ENCODE results near the gene STKLD1.
A peak's percentile ranks its signal among the peaks of the same experiment; 100 is the strongest.
"Not testable (repeated sequence)": the region's sequence is repeated elsewhere in the genome, so short reads cannot be mapped to it uniquely, and the experiment has no call there.

Gene STKLD1

DNA sequence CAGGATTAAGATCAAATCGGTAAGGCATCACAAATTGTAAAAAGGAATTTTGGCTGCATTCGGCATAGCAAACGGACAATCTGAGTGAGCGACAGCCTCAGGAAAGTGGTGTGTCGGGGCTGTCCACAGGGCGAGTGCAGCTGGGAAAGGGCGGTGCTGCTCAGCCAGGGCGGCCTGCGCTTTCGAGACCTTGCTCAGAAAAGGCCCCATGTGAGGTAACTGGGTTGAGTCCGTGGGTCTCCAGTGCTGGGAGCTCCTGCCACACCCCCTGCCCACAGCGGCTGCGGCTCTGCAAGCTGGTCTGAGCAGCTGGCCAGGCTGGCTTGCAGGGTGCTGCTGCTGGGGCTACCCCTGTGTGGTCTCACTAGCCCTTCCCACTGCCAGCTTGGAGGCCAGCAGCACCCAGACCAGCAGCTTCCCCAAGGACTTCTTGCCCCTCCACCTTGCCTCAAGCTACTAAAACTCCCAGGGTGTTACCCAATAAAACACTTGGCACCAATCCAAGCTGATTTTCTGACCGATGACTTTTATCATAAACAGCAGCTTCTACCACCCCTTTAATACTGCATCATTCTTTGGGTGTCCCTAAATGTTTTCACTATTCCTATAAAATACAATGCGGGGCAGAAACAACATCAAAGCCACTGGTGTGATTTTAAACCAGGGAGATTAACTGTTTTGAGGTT is 13.7 kb upstream of the STKLD1 start:
- no peak for DNase-seq (ENCODE audit: low read depth in 2 of 2)

DNA sequence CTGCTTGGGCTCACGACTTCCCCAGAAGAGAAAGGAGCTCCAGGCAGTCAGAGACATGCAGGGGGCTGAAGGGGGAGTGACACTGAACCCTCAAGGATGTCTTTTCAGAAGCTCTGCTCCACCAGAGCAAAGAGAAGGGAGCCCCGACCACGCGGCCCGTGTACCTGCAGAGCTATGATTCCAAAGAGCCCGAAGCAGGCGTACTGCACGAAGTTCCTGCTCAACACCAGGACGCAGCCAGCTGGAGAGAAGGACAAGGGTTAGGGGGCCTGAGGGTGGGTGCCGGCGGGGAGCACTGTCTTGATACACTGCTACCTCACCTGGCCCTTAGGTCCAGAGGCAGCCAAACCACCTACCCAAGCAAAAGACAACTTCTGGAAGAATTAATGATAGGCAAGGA is 9.7 kb upstream of the STKLD1 start:
- DNase-seq (ENCODE audit: low read depth in 2 of 2), result no peak

- no peak for DNase-seq (ENCODE audit: low read depth in 2 of 2)
Measured at GRCh38 chr9:133367221-133367620, 8.9 kb upstream of the STKLD1 start.

- no peak for DNase-seq (ENCODE audit: low read depth in 2 of 2)
Measured at GRCh38 chr9:133367778-133368177, 8.4 kb upstream of the STKLD1 start.

GRCh38 chr9:133368249-133368881 is 7.8 kb upstream of the STKLD1 start:
- DNase-seq (ENCODE audit: low read depth in 2 of 2), result no peak

DNA sequence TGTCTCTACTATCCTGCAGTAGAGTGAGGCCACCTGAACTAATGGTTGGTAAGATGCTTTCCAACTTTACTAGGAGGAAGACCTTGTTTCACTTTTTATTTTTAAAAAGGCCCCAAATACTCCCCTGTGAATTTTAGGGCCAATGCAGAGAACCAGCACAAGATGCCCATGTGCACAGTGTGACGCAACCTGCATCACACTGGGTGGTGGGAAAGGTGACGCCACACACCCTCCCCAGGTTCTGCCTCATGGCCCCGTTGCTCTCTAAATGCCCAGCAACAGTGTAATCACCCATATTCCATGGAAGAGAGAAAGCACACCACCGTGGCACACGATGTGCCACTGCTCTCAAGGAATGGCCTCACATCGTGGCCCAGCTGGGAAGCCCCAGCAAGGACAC is 6.7 kb upstream of the STKLD1 start:
- no peak for DNase-seq (ENCODE audit: low read depth in 2 of 2)

- DNase-seq (ENCODE audit: low read depth in 2 of 2), result no peak
Measured at GRCh38 chr9:133369933-133370332, 6.2 kb upstream of the STKLD1 start.

- DNase-seq (ENCODE audit: low read depth in 2 of 2), result no peak
Measured at GRCh38 chr9:133370685-133371084, 5.5 kb upstream of the STKLD1 start.

GRCh38 chr9:133371261-133371711 is 4.9 kb upstream of the STKLD1 start:
- DNase-seq (ENCODE audit: low read depth in 2 of 2), result peak; percentile 56 to 76

DNA sequence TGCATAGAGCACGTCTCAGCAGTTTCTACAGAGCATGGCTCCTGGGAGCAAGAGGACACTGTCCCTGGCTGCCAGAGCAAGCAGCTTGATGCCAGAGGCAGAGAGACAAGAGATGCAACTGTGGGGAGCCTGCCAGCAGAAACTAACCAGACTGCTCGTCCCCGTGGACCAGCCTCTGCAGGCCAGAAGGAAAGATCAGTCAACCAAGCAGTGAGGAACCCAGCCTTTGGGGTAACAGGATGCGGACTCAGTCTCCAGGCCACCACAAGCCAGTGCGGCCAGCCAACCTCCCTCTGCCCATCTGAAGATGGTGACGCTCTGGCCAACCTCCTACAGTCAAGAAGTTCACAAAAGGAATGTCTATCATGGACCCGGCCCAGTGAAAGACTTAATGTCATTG is 4.0 kb upstream of the STKLD1 start:
- DNase-seq (ENCODE audit: low read depth in 2 of 2), result no peak

GRCh38 chr9:133374612-133375115 is 1.5 kb upstream of the STKLD1 start:
- DNase-seq (ENCODE audit: low read depth in 2 of 2), result no peak

DNA sequence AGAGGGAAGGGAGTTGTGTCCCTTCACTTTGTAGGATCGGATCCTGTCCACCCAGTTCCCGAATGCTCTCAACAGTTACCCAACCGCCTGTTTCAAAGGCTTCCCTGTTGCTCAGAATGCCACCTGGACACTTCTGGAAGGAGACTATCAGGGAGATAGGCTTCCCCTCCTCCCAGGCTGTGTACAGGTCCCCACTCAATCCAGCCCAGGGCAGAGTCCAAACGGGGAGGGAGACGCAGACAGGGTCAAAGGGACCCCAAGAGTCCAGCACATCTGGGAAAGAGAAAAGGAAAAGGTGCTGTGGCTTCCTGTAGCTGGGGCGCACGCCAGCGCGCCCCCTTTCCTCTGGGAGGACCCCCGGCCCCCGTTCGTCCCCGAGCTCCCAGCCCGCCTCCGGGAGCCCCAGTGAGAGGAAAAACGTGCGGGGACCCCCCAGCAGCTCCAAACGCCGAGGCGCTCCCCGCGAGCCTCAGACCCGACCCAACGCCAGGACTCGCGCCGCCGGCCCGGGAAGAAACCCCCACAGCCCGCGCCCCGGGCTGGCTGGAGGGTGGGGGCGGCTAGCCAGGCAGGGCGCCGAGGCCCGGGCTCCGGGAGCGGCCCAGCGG is 946 bp upstream of the STKLD1 start:
- DNase-seq (ENCODE audit: low read depth in 2 of 2), result no peak

DNA sequence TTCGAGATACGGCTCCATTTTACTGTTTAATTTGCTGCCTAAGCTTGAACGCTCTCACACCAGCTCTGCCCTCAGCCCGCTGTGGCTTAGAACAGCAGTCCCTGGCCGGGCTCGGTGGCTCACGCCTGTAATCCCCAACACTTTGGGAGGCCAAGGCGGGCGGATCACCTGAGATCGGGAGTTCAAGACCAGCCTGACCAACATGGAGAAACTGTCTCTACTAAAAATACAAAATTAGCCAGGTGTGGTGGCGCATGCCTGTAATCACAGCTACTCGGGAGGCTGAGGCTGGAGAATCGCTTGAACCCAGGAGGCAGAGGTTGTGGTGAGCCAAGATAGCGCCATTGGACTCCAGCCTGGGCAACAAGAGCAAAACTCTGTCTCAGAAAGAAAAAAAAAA is 1.1 kb downstream of the STKLD1 start:
- not testable (repeated sequence) for DNase-seq (ENCODE audit: low read depth in 2 of 2)

DNA sequence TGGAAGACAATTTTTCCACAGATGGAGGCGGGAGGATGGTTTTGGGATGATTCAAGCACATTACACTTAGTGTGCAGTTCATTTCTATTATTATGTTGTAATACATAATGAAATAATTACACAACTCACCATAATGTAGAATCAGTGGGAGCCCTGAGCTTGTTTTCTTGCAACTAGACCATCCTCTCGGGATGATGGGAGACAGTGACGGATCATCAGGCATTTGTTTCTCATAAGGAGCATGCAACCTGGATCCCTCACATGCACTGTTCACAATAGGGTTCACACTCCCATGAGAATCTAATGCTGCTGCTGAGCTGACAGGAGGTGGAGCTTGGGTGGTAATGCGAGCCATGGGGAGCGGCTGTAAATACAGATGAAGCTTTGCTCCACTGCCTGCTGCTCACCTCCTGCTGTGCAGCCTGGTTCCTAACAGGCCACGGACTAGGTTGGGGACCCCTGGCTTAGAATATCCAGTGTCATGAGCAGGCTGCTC is 1.6 kb downstream of the STKLD1 start:
- DNase-seq (ENCODE audit: low read depth in 2 of 2), result no peak

DNA sequence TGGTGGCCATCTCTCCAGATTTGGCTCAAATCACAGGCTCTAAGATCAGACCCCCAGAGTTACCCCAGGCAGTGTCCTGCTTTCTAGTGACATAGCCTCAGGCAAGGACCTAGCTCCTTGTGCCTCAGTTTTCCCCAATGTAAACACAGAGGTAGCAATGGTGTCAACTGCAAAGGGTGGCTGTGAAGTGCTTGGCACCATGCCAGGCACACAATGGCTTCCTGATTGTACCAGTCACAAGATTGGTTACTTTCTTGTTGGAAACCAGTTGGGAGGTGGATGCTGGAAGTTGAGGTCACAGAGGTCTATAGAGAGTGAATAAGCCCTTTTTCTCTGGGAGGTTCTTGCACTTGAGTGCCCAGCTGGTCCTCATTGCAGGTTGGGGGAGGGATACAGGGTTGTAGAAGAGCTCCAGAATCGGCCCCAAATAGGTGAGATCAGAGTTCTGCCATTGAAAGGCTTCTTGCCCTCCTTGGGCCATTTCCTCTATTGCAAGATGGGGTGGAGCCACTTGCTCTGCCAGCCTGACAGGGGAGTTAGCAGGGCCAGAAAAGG is 2.3 kb downstream of the STKLD1 start:
- no peak for DNase-seq (ENCODE audit: low read depth in 2 of 2)

GRCh38 chr9:133379153-133380086 is 3.3 kb downstream of the STKLD1 start:
- no peak for DNase-seq (ENCODE audit: low read depth in 2 of 2)

DNA sequence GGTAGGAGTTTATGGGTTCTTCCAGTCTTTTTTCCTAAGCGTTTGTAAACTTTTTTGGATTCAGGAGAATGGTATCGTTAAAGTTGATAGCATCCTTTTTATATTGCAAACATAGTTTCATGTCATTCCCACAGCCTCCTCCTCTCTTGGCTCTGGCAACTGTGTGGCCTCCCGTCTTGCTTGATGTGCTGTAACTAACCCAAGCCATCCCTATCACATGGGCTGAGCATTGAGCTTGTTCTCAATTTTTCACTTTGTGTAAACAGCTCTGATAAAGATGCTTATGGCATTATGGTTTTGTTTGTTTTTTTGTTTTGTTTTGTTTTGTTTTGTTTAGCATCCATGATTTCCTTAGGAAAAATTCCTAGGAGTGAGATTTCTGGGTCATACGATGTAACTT is 4.6 kb downstream of the STKLD1 start:
- DNase-seq (ENCODE audit: low read depth in 2 of 2), result no peak

DNA sequence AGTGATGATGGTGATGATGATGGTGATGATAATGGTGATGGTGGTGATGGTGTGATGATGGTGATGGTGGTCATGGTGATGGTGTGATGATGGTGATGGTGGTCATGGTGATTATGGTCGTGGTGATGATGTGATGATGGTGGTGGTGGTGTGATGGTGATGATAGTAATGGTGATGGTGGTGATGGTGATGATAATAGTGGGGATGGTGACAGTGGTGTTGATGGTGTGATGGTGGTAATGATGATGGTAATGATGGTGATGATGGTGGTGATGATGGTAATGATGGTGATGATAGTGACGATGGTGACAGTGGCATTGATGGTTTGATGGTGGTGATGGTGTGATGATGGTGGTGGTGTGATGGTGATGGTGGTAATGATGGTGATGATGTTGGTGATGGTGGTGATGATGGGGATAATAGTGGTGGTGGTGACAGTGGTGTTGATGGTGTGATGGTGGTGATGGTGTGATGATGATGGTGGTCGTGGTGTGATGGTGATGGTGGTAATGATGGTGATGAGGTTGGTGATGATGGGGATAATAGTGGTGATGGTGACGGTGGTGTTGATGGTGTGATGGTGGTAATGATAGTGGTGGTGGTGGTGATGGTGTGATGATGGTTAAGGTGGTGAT is 6.5 kb downstream of the STKLD1 start:
- no peak for DNase-seq (ENCODE audit: low read depth in 2 of 2)

DNA sequence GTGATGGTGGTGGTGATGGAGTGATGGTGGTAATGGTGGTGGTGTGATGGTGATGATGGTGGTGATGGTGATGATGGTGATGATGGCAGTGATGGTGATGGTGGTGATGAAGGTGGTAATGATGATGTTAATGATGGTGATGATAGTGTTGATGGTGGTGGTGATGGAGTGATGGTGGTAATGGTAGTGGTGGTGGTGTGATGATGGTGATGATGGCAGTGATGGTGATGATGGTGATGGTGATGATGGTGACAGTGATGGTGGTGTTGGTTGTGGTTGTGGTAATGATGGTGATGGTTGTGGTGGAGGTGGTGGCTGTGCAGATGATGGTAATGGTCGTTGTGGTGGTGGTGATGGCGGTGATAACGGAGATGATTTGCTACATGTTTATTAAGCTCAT is 7.3 kb downstream of the STKLD1 start:
- DNase-seq (ENCODE audit: low read depth in 2 of 2), result no peak

- DNase-seq (ENCODE audit: low read depth in 2 of 2), result no peak
Measured at GRCh38 chr9:133384736-133385321, 8.7 kb downstream of the STKLD1 start.

DNA sequence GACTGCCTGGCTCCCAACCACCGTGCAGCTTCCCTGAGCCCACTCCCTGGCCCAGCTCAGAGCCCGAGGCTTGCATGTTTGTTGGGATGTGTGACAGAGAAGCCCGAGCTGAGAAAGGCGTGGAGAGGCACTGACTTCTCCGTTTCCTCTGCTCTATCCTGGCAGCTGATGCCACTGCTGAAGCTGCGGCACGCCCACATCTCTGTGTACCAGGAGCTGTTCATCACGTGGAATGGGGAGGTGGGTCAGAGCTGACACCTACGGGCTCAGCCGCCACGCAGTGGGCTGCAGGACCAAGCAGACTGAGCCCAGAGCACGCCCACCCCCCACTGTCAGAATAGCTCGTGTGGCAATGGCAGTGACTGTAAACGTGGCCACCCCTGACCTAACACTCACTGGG is 9.3 kb downstream of the STKLD1 start:
- no peak for DNase-seq (ENCODE audit: low read depth in 2 of 2)

Data from stimulated activated CD4-positive, alpha-beta T cell treated with anti-CD3 and anti-CD28 coated beads, Interleukin-4, amount 100 ng/mL, for 48 hours (primary cell).